ENCODE results near the gene BYSL. TPM values are rescaled to one million over a fixed set of nuclear protein-coding genes. Genes with fewer than 3 reads are reported as not detected.

BYSL gene
- 19.6 and 19.8 TPM in 2 replicates for polyA plus RNA-seq
- polyA minus RNA-seq: 14.8 and 21.7 TPM in 2 replicates

DNA sequence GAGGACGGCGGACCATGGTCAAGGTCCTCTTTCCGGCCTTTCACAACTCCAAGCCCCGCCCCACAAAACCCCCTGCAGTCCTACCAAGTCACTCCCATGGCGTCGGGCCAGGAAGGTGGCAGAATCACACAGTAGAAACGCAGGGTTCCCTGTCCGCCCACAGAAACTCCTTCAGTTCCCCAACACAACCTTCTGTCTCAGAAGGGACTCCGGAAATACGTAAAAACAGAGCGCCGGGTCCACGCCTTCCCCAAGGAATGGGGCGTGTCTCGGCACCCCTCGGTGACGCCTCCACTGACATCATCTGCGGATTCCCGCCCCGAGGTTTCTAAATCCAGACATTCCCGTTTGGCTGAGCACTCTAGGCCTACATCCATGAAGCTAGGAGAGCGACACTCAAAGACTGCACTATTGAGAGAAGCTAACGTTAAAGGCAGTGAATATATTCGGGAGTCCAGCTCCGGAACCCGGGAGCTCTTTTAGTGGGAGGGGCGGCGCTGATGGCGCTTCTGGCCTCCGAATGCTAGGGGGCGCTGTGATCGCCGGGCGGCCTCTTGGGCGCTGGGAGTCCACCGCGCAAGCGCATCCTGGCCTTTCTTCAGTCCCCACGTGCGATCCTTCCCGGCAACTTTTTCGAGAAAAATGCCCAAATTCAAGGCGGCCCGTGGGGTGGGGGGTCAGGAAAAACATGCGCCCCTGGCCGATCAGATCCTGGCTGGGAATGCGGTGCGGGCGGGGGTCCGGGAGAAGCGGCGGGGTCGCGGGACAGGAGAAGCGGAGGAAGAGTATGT, at the start of gene BYSL, which contains the start of gene MED20:
TSS of gene BYSL (plus strand) at position 579 of the 791 bp plus-strand sequence. CDS start at position 643, 64 bp downstream.
TSS of gene MED20 (minus strand) at position 219 of the 791 bp plus-strand sequence. CDS start at position 98, 121 bp downstream.
- no peaks in the 10 kb centered on the region for H3K9me2 ChIP-seq (ENCODE audit: insufficient read depth, low read length)
- peak within 1 kb of the TSS; percentile 94 for H3K9ac ChIP-seq (ENCODE audit: low read length)
- H2AFZ ChIP-seq (ENCODE audit: low read depth, low read length): peak within 1 kb of the TSS; percentile 95
- H3K36me3 ChIP-seq (ENCODE audit: insufficient read depth, low read length): no peaks in the 10 kb centered on the region
- TF ChIP-seq RAD21 (conservative IDR thresholded peaks at IDR 0.05): no peak
- peak; percentile 91 for TF ChIP-seq POLR2AphosphoS5 (IDR thresholded peaks at IDR 0.05)
- TF ChIP-seq EP300 (conservative IDR thresholded peaks at IDR 0.05; ENCODE audit: poor library complexity, severe bottlenecking): no peak
- peak; percentile 46 for TF ChIP-seq TAF1 (IDR thresholded peaks at IDR 0.05; ENCODE audit: low read depth)
- TF ChIP-seq MXI1 (conservative IDR thresholded peaks at IDR 0.05; ENCODE audit: poor library complexity, severe bottlenecking): peak; percentile 99
- TF ChIP-seq REST (IDR thresholded peaks at IDR 0.05; ENCODE audit: borderline replicate concordance): no peak
- peak; percentile 7 for TF ChIP-seq SMC3 (conservative IDR thresholded peaks at IDR 0.05; ENCODE audit: poor library complexity)
- TF ChIP-seq EZH2 (IDR thresholded peaks at IDR 0.05; ENCODE audit: borderline replicate concordance, insufficient read depth, low read length, poor library complexity, severe bottlenecking): no peak
- TF ChIP-seq, protein P1, sequence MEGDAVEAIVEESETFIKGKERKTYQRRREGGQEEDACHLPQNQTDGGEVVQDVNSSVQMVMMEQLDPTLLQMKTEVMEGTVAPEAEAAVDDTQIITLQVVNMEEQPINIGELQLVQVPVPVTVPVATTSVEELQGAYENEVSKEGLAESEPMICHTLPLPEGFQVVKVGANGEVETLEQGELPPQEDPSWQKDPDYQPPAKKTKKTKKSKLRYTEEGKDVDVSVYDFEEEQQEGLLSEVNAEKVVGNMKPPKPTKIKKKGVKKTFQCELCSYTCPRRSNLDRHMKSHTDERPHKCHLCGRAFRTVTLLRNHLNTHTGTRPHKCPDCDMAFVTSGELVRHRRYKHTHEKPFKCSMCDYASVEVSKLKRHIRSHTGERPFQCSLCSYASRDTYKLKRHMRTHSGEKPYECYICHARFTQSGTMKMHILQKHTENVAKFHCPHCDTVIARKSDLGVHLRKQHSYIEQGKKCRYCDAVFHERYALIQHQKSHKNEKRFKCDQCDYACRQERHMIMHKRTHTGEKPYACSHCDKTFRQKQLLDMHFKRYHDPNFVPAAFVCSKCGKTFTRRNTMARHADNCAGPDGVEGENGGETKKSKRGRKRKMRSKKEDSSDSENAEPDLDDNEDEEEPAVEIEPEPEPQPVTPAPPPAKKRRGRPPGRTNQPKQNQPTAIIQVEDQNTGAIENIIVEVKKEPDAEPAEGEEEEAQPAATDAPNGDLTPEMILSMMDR (IDR thresholded peaks at IDR 0.05; ENCODE audit: poor library complexity, severe bottlenecking): peak; percentile 100
- no peaks in the 10 kb centered on the region for H4K20me1 ChIP-seq (ENCODE audit: insufficient read depth)
- H3K27ac ChIP-seq (ENCODE audit: low read length): peak within 1 kb of the TSS; percentile 99
- H3K9me3 ChIP-seq (ENCODE audit: low read length): no peaks in the 10 kb centered on the region
- H3F3A ChIP-seq (ENCODE audit: insufficient read depth, low read length, poor library complexity, severe bottlenecking): no peaks in the 10 kb centered on the region
- H3K4me2 ChIP-seq (ENCODE audit: low read length): peak within 1 kb of the TSS; percentile 93
- H3K4me3 ChIP-seq (ENCODE audit: low read length): peak within 1 kb of the TSS; percentile 83
- no peaks in the 10 kb centered on the region for H3K27me3 ChIP-seq (ENCODE audit: insufficient read depth, low read depth, low read length)
- H3K79me2 ChIP-seq (replicated peaks; ENCODE audit: insufficient read depth, low read length): peaks cover 58% of the 10 kb centered on the region

DNA sequence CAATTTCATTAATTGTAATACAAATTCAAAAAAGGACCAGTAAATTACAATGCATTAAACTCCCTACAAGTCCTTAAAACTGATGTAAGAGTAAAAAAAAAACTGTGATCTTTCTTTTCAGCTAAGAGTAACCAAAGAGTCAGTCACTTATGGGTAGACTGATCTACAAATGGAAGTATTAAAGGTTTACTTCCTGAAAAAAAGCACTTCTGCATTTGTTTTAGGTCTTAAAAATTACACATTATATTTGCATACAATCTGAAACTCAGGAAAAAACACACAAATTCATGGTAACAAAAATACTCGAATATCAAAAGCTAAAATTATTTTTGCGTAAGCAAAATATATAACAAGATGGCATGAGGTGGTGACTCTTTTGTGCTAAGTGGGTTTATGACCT, 49.6 kb upstream of the BYSL start:
- Histone ChIP-seq H2AFZ (ENCODE audit: low read depth, low read length) (no peak overlapping the region), H3K79me2 (replicated peaks; ENCODE audit: insufficient read depth, low read length) (peaks cover 6% of the 10 kb centered on the region), H3K9me2 (ENCODE audit: insufficient read depth, low read length) (no peaks in the 10 kb centered on the region), H3K4me2 (ENCODE audit: low read length) (no peak overlapping the region), H3K4me3 (ENCODE audit: low read length) (no peak overlapping the region), H3K9me3 (ENCODE audit: low read length) (no peaks in the 10 kb centered on the region), H3K27me3 (ENCODE audit: insufficient read depth, low read depth, low read length) (no peaks in the 10 kb centered on the region), H3K9ac (ENCODE audit: low read length) (no peak overlapping the region), H4K20me1 (ENCODE audit: insufficient read depth) (no peaks in the 10 kb centered on the region), H3K36me3 (ENCODE audit: insufficient read depth, low read length) (no peaks in the 10 kb centered on the region), H3K27ac (ENCODE audit: low read length) (no peak overlapping the region), H3F3A (ENCODE audit: insufficient read depth, low read length, poor library complexity, severe bottlenecking) (no peaks in the 10 kb centered on the region)
- no peak for TF ChIP-seq POLR2AphosphoS5 (IDR thresholded peaks at IDR 0.05)
